Kidney (tissue), 14 donors: ENCODE measurements around the gene CLMP. TPM values are rescaled to one million over a fixed set of nuclear protein-coding genes. Genes with fewer than 3 reads are reported as not detected.

Experiments used
- DNase-seq, 5 donors: peaks; one replicate each; pipeline ENCODE4 v3.0.0-alpha.2; 2013 to 2020
- FAIRE-seq: peaks from 2 replicates; lab custom pipeline; 2012; peaks lifted over from hg19 to GRCh38; lab: Jason Lieb, UNC
- H3K27ac ChIP-seq, 2 donors: one replicate each; pipeline ENCODE4 v1.7.0; 2013; ENCODE audit warnings: low read depth in 2 of 2, low read length in 2 of 2, inconsistent platforms in 1 of 2
- H3K27me3 ChIP-seq: one replicate; pipeline ENCODE4 v1.7.1; 2013; ENCODE audit warnings: low read length, inconsistent platforms; ENCODE audit not compliant: control insufficient read depth, insufficient read depth
- H3K36me3 ChIP-seq, 3 donors: one replicate each; pipeline versions ENCODE4 v1.7.0 to v1.7.1; 2013; ENCODE audit warnings: low read length in 3 of 3, control low read depth in 1 of 3, inconsistent platforms in 1 of 3; ENCODE audit not compliant: insufficient read depth in 3 of 3, control insufficient read depth in 2 of 3
- H3K4me1 ChIP-seq, 3 donors: one replicate each; pipeline versions ENCODE4 v1.7.0 to v1.7.1; 2013; ENCODE audit warnings: low read length in 3 of 3, inconsistent platforms in 1 of 3, low read depth in 1 of 3; ENCODE audit not compliant: control insufficient read depth in 2 of 3, insufficient read depth in 2 of 3
- H3K4me3 ChIP-seq, 3 donors: one replicate each; pipeline versions ENCODE4 v1.7.0 to v1.8.1; 2013; ENCODE audit warnings: low read length in 3 of 3, control low read depth in 1 of 3, inconsistent platforms in 1 of 3
- H3K9ac ChIP-seq, 3 donors: one replicate each; pipeline versions ENCODE4 v1.7.0 to v1.7.1; 2013; ENCODE audit warnings: low read length in 3 of 3, control low read depth in 1 of 3, inconsistent platforms in 1 of 3
- H3K9me3 ChIP-seq, 3 donors: one replicate each; pipeline versions ENCODE4 v1.7.0 to v1.7.1; 2013; ENCODE audit warnings: low read length in 3 of 3, control low read depth in 1 of 3, inconsistent platforms in 1 of 3; ENCODE audit not compliant: control insufficient read depth in 2 of 3, insufficient read depth in 1 of 3
- CTCF ChIP-seq: IDR thresholded peaks from 3 replicates; pipeline ENCODE4 v1.5.1; 2012; ENCODE audit warnings: mild to moderate bottlenecking, moderate library complexity, borderline replicate concordance; ENCODE audit not compliant: insufficient read depth; ENCODE audit errors: extremely low read depth
- intact Hi-C: fragments of 100-400 bp; cut with DNase I; formaldehyde crosslinking; loops from one replicate; pipeline ENCODE4 v1.11.1; 2022
- polyA plus RNA-seq: library from polyadenylated mRNA; stranded (reverse); fragments of 350-450 nt; fragmentation: Illumina TruSeq; extraction: RNeasy Lipid Tissue Mini Kit (QIAGEN cat#74804); gene quantifications from one replicate; pipeline ENCODE4 v1.2.3, GENCODE V29; 2014; ENCODE audit warnings: low read depth, low replicate concordance; ENCODE audit not compliant: insufficient read depth
- total RNA-seq: library from RNA; stranded (reverse); fragmentation: NEBNext Ultra II Directional; extraction: Animal tissue kit (Norgen Biotek cat#: 25700); gene quantifications from one replicate; pipeline ENCODE4 v1.2.1, GENCODE V29; 2021
- donor health status: control.
- donor health status: control.
- donor health status: control.
- donor health status: control.
- donor health status: control.
- donor health status: DM: yes; HTN: yes; CAD: no.
- donor health status: Normal renal cell carcinoma (clear cell type).

Gene CLMP
- total and polyA plus RNA-seq, 2 donors from 2014 or later, result 1.2 to 6.8 TPM

- Histone ChIP-seq H3K4me1 (peaks cover 0 to 3% (median 0%) of the 10 kb centered on the region in 3 donors), H3K27ac (no peak overlapping the region), H3K36me3 (no peaks in the 10 kb centered on the region), H3K9ac (no peak overlapping the region), H3K9me3 (no peaks in the 10 kb centered on the region), H3K27me3 (no peaks in the 10 kb centered on the region), H3K4me3 (no peak overlapping the region)
- TF ChIP-seq CTCF, result no peak
- FAIRE-seq (no peak), DNase-seq (no peak)
- intact Hi-C loops, result no loop called here
Measured at GRCh38 chr11:123233280-123233974, 38.4 kb upstream of the CLMP start.

GRCh38 chr11:123231777-123232176 lies 36.7 kb upstream of the CLMP start:
- DNase-seq (no peak), FAIRE-seq (no peak)
- H3K27me3 ChIP-seq, result no peaks in the 10 kb centered on the region
- no peaks in the 10 kb centered on the region for H3K9me3 ChIP-seq
- H3K4me1 ChIP-seq, result peaks cover 0 to 3% (median 0%) of the 10 kb centered on the region in 3 donors
- no peak overlapping the region for H3K4me3 ChIP-seq
- no peak for TF ChIP-seq CTCF
- no peak overlapping the region for H3K27ac ChIP-seq
- H3K9ac ChIP-seq, result no peak overlapping the region
- intact Hi-C loops, result no loop called here
- no peaks in the 10 kb centered on the region for H3K36me3 ChIP-seq

- no peak for FAIRE-seq
- H3K4me3 ChIP-seq, result no peak overlapping the region
- TF ChIP-seq CTCF, result no peak
- no peak overlapping the region for H3K27ac ChIP-seq
- no peaks in the 10 kb centered on the region for H3K36me3 ChIP-seq
- H3K9me3 ChIP-seq, result no peaks in the 10 kb centered on the region
- intact Hi-C loops, result no loop called here
- H3K9ac ChIP-seq, result no peak overlapping the region
- no peaks in the 10 kb centered on the region for H3K27me3 ChIP-seq
- H3K4me1 ChIP-seq, result peaks cover 0 to 3% (median 0%) of the 10 kb centered on the region in 3 donors
- peak in 1 of 5 donors; percentile 47 for DNase-seq
Measured at GRCh38 chr11:123231256-123231655, 36.2 kb upstream of the CLMP start.
